Stimulated activated CD4-positive, alpha-beta T cell treated with anti-CD3 and anti-CD28 coated beads, Interleukin-12 subunit alpha, Interleukin-12 subunit beta, amount 100 ng/mL, for 24 hours (primary cell): ENCODE data around the gene OR51T1.
"Not testable (repeated sequence)": the region's sequence is repeated elsewhere in the genome, so short reads cannot be mapped to it uniquely, and the experiment has no call there.

ENCODE experiments used
- DNase-seq, 2 experiments: peaks; one replicate each; pipeline ENCODE4 v3.0.0-alpha.2; 2020; ENCODE audit warnings: low read depth in 2 of 2

Gene OR51T1

GRCh38 chr11:4881860-4882500, at the start of gene OR51T1:
OR51T1 (plus strand) TSS chr11:4881900; CDS start chr11:4881900, 0 bp downstream.
- DNase-seq = no peak

GRCh38 chr11:4839851-4840549, 41.7 kb upstream of the OR51T1 start:
- no peak for DNase-seq

GRCh38 chr11:4848908-4849532, 32.7 kb upstream of the OR51T1 start, which contains the start of gene OR51S1:
OR51S1 (minus strand) TSS chr11:4849208; CDS start chr11:4849208, 0 bp downstream.
- DNase-seq = no peak

- no peak for DNase-seq
These were observed 30.7 kb upstream of the OR51T1 start for GRCh38 chr11:4851033-4851432.

GRCh38 chr11:4854286-4854685, 27.4 kb upstream of the OR51T1 start:
- not testable (repeated sequence) for DNase-seq

- DNase-seq = no peak
These were observed 19.1 kb upstream of the OR51T1 start for GRCh38 chr11:4862447-4863236.

- DNase-seq = no peak
These were observed 17.8 kb upstream of the OR51T1 start for GRCh38 chr11:4863876-4864275.

GRCh38 chr11:4865855-4866254, 15.8 kb upstream of the OR51T1 start:
- no peak for DNase-seq

- DNase-seq = no peak
These were observed 512 bp upstream of the OR51T1 start for GRCh38 chr11:4881188-4881587.

GRCh38 chr11:4882543-4882942, 843 bp downstream of the OR51T1 start:
- no peak for DNase-seq

- DNase-seq = no peak
These were observed 2.7 kb downstream of the OR51T1 start for GRCh38 chr11:4884361-4884760.

GRCh38 chr11:4886186-4886585, 4.5 kb downstream of the OR51T1 start:
- no peak for DNase-seq

- DNase-seq = no peak
These were observed 5.9 kb downstream of the OR51T1 start for GRCh38 chr11:4887591-4887990.

GRCh38 chr11:4890279-4890678, 8.6 kb downstream of the OR51T1 start:
- DNase-seq = no peak

GRCh38 chr11:4891996-4892640, 10.4 kb downstream of the OR51T1 start:
- no peak for DNase-seq

GRCh38 chr11:4903484-4903883, 21.8 kb downstream of the OR51T1 start, which contains the start of gene OR51A7:
OR51A7 (plus strand) TSS chr11:4903783; CDS start chr11:4907370, 3,587 bp downstream.
- DNase-seq = no peak

- DNase-seq = no peak
These were observed 34.9 kb downstream of the OR51T1 start for GRCh38 chr11:4916581-4916980.

- no peak for DNase-seq
These were observed 37.5 kb downstream of the OR51T1 start, which contains the start of gene OR51G2 for GRCh38 chr11:4919250-4919649. OR51G2 (minus strand) TSS chr11:4919350; CDS start chr11:4915663, 3,687 bp downstream.

- no peak for DNase-seq
These were observed 40.1 kb downstream of the OR51T1 start for GRCh38 chr11:4921796-4922195.

GRCh38 chr11:4922304-4922703, 40.6 kb downstream of the OR51T1 start:
- DNase-seq = no peak

- DNase-seq = no peak
These were observed 42.5 kb downstream of the OR51T1 start, which contains the start of gene OR51G1 for GRCh38 chr11:4924239-4924638. OR51G1 (minus strand) TSS chr11:4924339; CDS start chr11:4924339, 0 bp downstream.
